HepG2 (cell line): ENCODE data around the gene BACE1-AS. TPM values are rescaled to one million over a fixed set of nuclear protein-coding genes. Genes with fewer than 3 reads are reported as not detected.

Source experiments
- DNMT1 ChIP-seq: sonication (generic); formaldehyde crosslinking; IDR thresholded peaks from 2 replicates; pipeline ENCODE4 v1.5.1; 2020; ENCODE audit warnings: mild to moderate bottlenecking, missing genetic modification reagents
- NFRKB ChIP-seq: fragments of 450-650 bp; IDR thresholded peaks from 2 replicates; pipeline ENCODE4 v1.6.1; 2017
- NR2F1 ChIP-seq, 2 experiments: fragments of 450-650 bp in 1 of 2; formaldehyde crosslinking in 1 of 2; IDR thresholded peaks; 2 replicates each; pipeline versions ENCODE4 v1.5.0 to v1.6.1; 2016 to 2020; ENCODE audit warnings: mild to moderate bottlenecking in 1 of 2, missing compliant biosample characterization in 1 of 2, missing genetic modification reagents in 1 of 2, moderate library complexity in 1 of 2
- PHB2 ChIP-seq: fragments of 450-650 bp; IDR thresholded peaks from 2 replicates; pipeline ENCODE4 v1.6.1; 2018; ENCODE audit not compliant: partially characterized antibody
- ZBTB39 ChIP-seq: sonication (generic); formaldehyde crosslinking; IDR thresholded peaks from 2 replicates; pipeline ENCODE4 v1.5.0; 2020; ENCODE audit warnings: missing genetic modification reagents
- ZBTB40 ChIP-seq, 2 experiments: fragments of 450-650 bp in 1 of 2; sonication (generic) in 1 of 2; formaldehyde crosslinking in 1 of 2; IDR thresholded peaks; 2 replicates each; pipeline versions ENCODE4 v1.6.1 to v1.8.0; 2016 to 2022; ENCODE audit warnings: antibody characterized with exemption in 1 of 2, mild to moderate bottlenecking in 1 of 2, missing genetic modification reagents in 1 of 2
- ZBTB7A ChIP-seq: sonication (generic); formaldehyde crosslinking; IDR thresholded peaks from 2 replicates; pipeline ENCODE4 v1.8.0; 2022; ENCODE audit warnings: mild to moderate bottlenecking, missing genetic modification reagents
- ZNF3 ChIP-seq: IDR thresholded peaks from 2 replicates; pipeline ENCODE4 v1.7.0; 2017; ENCODE audit warnings: inconsistent platforms
- ZNF468 ChIP-seq: sonication (generic); formaldehyde crosslinking; IDR thresholded peaks from 2 replicates; pipeline ENCODE4 v1.8.0; 2022; ENCODE audit warnings: mild to moderate bottlenecking, moderate library complexity, missing genetic modification reagents
- ZNF503 ChIP-seq: sonication (generic); formaldehyde crosslinking; IDR thresholded peaks from 2 replicates; pipeline ENCODE4 v1.4.0; 2020; ENCODE audit warnings: missing genetic modification reagents
- polyA plus RNA-seq, 8 experiments: library from polyadenylated mRNA; depleted of rRNA in 3 of 8; stranded (reverse) in 7 of 8; unstranded in 1 of 8; fragments of >200 nt; fragmentation: Illumina TruSeq in 4 of 8; extraction: Trizol in 4 of 8; gene quantifications; 2 replicates each; pipeline versions ENCODE4 v1.2.1 to v1.2.3, GENCODE V29; 2011 to 2016; ENCODE audit warnings: low read depth in 4 of 8, missing spikeins in 1 of 8, mixed read lengths in 1 of 8; ENCODE audit not compliant: insufficient read depth in 1 of 8
- total RNA-seq, 5 experiments: library from RNA; depleted of rRNA; stranded (reverse); fragments of >200 nt; fragmentation: Illumina TruSeq; extraction: Trizol; gene quantifications; 2 replicates each; pipeline ENCODE4 v1.2.3, GENCODE V29; 2016; ENCODE audit warnings: low read depth in 1 of 5
- TF ChIP-seq, protein P1 (sequence below): sonication (generic); formaldehyde crosslinking; IDR thresholded peaks from 2 replicates; pipeline ENCODE4 v1.4.0; 2020; ENCODE audit warnings: mild to moderate bottlenecking, missing genetic modification reagents, borderline replicate concordance
- TF ChIP-seq, protein P2 (sequence below): sonication (generic); formaldehyde crosslinking; IDR thresholded peaks from 2 replicates; pipeline ENCODE4 v1.5.0; 2020; ENCODE audit warnings: mild to moderate bottlenecking, missing genetic modification reagents

The BACE1-AS gene
- total and polyA plus RNA-seq, 2 of the 13 experiments (the other 11 are each of a cell fraction or from before 2014, with no cell fraction given), result 2.0 to 3.9 TPM

DNA sequence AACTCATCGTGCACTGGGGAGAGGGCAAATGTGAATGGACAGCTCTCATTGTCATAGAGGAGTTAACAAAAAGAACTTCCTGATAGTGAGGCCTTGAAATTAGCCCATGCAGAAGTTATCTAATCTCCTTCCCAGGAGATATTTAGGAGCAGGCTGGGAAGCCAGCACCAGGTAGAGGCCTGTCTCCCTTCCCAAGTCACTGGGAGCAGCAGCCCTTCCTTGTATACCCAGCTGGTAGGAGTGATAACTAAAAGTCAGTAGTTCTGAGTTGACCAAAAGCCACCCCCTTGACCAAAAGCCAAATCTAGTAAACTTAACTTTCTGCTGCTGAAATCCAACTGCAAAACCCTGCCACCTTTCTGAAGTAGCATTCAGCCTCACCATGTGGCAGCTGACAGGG, 1.4 kb upstream of the BACE1-AS start (continued):
- no peak for TF ChIP-seq ZBTB40 (IDR thresholded peaks at IDR 0.05)
- TF ChIP-seq ZBTB40 (CRISPR knock-in tag; IDR thresholded peaks at IDR 0.05), result no peak
- no peak for TF ChIP-seq ZNF3
- no peak for TF ChIP-seq NR2F1 (CRISPR knock-in tag; IDR thresholded peaks at IDR 0.05)
- TF ChIP-seq ZNF503 (CRISPR knock-in tag), result no peak
- TF ChIP-seq NFRKB, result no peak
- no peak for TF ChIP-seq DNMT1 (CRISPR knock-in tag)
- TF ChIP-seq, protein P1, sequence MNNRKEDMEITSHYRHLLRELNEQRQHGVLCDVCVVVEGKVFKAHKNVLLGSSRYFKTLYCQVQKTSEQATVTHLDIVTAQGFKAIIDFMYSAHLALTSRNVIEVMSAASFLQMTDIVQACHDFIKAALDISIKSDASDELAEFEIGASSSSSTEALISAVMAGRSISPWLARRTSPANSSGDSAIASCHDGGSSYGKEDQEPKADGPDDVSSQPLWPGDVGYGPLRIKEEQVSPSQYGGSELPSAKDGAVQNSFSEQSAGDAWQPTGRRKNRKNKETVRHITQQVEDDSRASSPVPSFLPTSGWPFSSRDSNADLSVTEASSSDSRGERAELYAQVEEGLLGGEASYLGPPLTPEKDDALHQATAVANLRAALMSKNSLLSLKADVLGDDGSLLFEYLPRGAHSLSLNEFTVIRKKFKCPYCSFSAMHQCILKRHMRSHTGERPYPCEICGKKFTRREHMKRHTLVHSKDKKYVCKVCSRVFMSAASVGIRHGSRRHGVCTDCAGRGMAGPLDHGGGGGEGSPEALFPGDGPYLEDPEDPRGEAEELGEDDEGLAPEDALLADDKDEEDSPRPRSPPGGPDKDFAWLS (CRISPR knock-in tag), result no peak
- TF ChIP-seq, protein P2, sequence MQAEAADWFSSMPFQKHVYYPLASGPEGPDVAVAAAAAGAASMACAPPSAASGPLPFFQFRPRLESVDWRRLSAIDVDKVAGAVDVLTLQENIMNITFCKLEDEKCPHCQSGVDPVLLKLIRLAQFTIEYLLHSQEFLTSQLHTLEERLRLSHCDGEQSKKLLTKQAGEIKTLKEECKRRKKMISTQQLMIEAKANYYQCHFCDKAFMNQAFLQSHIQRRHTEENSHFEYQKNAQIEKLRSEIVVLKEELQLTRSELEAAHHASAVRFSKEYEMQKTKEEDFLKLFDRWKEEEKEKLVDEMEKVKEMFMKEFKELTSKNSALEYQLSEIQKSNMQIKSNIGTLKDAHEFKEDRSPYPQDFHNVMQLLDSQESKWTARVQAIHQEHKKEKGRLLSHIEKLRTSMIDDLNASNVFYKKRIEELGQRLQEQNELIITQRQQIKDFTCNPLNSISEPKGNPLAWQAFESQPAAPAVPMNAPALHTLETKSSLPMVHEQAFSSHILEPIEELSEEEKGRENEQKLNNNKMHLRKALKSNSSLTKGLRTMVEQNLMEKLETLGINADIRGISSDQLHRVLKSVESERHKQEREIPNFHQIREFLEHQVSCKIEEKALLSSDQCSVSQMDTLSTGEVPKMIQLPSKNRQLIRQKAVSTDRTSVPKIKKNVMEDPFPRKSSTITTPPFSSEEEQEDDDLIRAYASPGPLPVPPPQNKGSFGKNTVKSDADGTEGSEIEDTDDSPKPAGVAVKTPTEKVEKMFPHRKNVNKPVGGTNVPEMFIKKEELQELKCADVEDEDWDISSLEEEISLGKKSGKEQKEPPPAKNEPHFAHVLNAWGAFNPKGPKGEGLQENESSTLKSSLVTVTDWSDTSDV, result no peak
- TF ChIP-seq ZBTB7A (CRISPR knock-in tag), result no peak
- no peak for TF ChIP-seq ZBTB39 (CRISPR knock-in tag)
- TF ChIP-seq ZNF468 (CRISPR knock-in tag), result no peak
- no peak for TF ChIP-seq PHB2
